Midbrain (tissue), 1 donor: ENCODE measurements around the gene ARMC12.
"Not testable (repeated sequence)": the region's sequence is repeated elsewhere in the genome, so short reads cannot be mapped to it uniquely, and the experiment has no call there.

ENCODE experiments used
- DNase-seq: peaks from one replicate; lab custom pipeline; 2025; lab: John Stamatoyannopoulos, UW

The ARMC12 gene

GRCh38 chr6:35736982-35737412 lies at the start of gene ARMC12:
Gene ARMC12 (plus strand): TSS chr6:35737032. CDS start chr6:35737109, 77 bp downstream.
- DNase-seq: no peak

- DNase-seq: peak; percentile 66
These were observed 48.9 kb upstream of the ARMC12 start for GRCh38 chr6:35687658-35688604.

- peak; percentile 94 for DNase-seq
These were observed 48.1 kb upstream of the ARMC12 start, which contains the start of gene FKBP5 for GRCh38 chr6:35688605-35689322. Gene FKBP5 (minus strand): TSS chr6:35688915. CDS start chr6:35642824, 46,091 bp downstream.

GRCh38 chr6:35690006-35690405 lies 46.8 kb upstream of the ARMC12 start:
- not testable (repeated sequence) for DNase-seq

GRCh38 chr6:35690484-35690883 lies 46.3 kb upstream of the ARMC12 start:
- DNase-seq: no peak

- peak; percentile 62 for DNase-seq
These were observed 45.6 kb upstream of the ARMC12 start for GRCh38 chr6:35691027-35691824.

GRCh38 chr6:35694462-35694861 lies 42.4 kb upstream of the ARMC12 start:
- no peak for DNase-seq

GRCh38 chr6:35698430-35698829 lies 38.4 kb upstream of the ARMC12 start:
- not testable (repeated sequence) for DNase-seq

- DNase-seq: no peak
These were observed 38.0 kb upstream of the ARMC12 start for GRCh38 chr6:35698858-35699257.

- no peak for DNase-seq
These were observed 33.3 kb upstream of the ARMC12 start for GRCh38 chr6:35703554-35703953.

GRCh38 chr6:35706468-35706867 lies 30.4 kb upstream of the ARMC12 start:
- no peak for DNase-seq

- DNase-seq: no peak
These were observed 29.0 kb upstream of the ARMC12 start for GRCh38 chr6:35707714-35708407.

GRCh38 chr6:35708585-35708984 lies 28.2 kb upstream of the ARMC12 start:
- no peak for DNase-seq

- no peak for DNase-seq
These were observed 26.5 kb upstream of the ARMC12 start for GRCh38 chr6:35710241-35710847.

- DNase-seq: no peak
These were observed 25.1 kb upstream of the ARMC12 start for GRCh38 chr6:35711731-35712130.

GRCh38 chr6:35713006-35713767 lies 23.6 kb upstream of the ARMC12 start:
- DNase-seq: no peak

GRCh38 chr6:35716798-35717197 lies 20.0 kb upstream of the ARMC12 start:
- no peak for DNase-seq

GRCh38 chr6:35717449-35718374 lies 19.1 kb upstream of the ARMC12 start:
- no peak for DNase-seq

- no peak for DNase-seq
These were observed 18.5 kb upstream of the ARMC12 start for GRCh38 chr6:35718375-35718736.
